HepG2 (cell line): ENCODE measurements around the gene ITIH1. TPM values are rescaled to one million over a fixed set of nuclear protein-coding genes. Genes with fewer than 3 reads are reported as not detected.
A peak's percentile ranks its signal among the peaks of the same experiment; 100 is the strongest.

Experiments used
- RORA ChIP-seq: sonication (generic); formaldehyde crosslinking; IDR thresholded peaks from 2 replicates; pipeline ENCODE4 v1.5.0; 2020; ENCODE audit warnings: mild to moderate bottlenecking, missing genetic modification reagents, moderate library complexity
- ZNF354B ChIP-seq: sonication (generic); formaldehyde crosslinking; IDR thresholded peaks from 2 replicates; pipeline ENCODE4 v1.8.0; 2022; ENCODE audit warnings: mild to moderate bottlenecking, missing genetic modification reagents
- polyA plus RNA-seq, 8 experiments: library from polyadenylated mRNA; depleted of rRNA in 3 of 8; stranded (reverse) in 7 of 8; unstranded in 1 of 8; fragments of >200 nt; fragmentation: Illumina TruSeq in 4 of 8; extraction: Trizol in 4 of 8; gene quantifications; 2 replicates each; pipeline versions ENCODE4 v1.2.1 to v1.2.3, GENCODE V29; 2011 to 2016; ENCODE audit warnings: low read depth in 4 of 8, missing spikeins in 1 of 8, mixed read lengths in 1 of 8; ENCODE audit not compliant: insufficient read depth in 1 of 8
- total RNA-seq, 5 experiments: library from RNA; depleted of rRNA; stranded (reverse); fragments of >200 nt; fragmentation: Illumina TruSeq; extraction: Trizol; gene quantifications; 2 replicates each; pipeline ENCODE4 v1.2.3, GENCODE V29; 2016; ENCODE audit warnings: low read depth in 1 of 5
- TF ChIP-seq, protein P1 (sequence below): sonication (generic); formaldehyde crosslinking; IDR thresholded peaks from 2 replicates; pipeline ENCODE4 v1.5.1; 2020; ENCODE audit warnings: mild to moderate bottlenecking, missing genetic modification reagents, borderline replicate concordance
- TF ChIP-seq, protein P2 (sequence below): sonication (generic); formaldehyde crosslinking; conservative IDR thresholded peaks from 2 replicates; pipeline ENCODE4 v1.4.0; 2020; ENCODE audit warnings: mild to moderate bottlenecking, missing genetic modification reagents, moderate library complexity
- TF ChIP-seq, protein P3 (sequence below), 2 experiments: fragments of 450-650 bp in 1 of 2; sonication (generic) in 1 of 2; formaldehyde crosslinking in 1 of 2; IDR thresholded peaks; 2 replicates each; pipeline versions ENCODE4 v1.6.1 to v1.8.0; 2016 to 2022; ENCODE audit warnings: antibody characterized with exemption in 1 of 2, mild to moderate bottlenecking in 1 of 2, missing genetic modification reagents in 1 of 2

Gene ITIH1
- total and polyA plus RNA-seq, 2 of the 13 experiments (the other 11 are each of a cell fraction or from before 2014, with no cell fraction given): 12.3 to 19.6 TPM

DNA sequence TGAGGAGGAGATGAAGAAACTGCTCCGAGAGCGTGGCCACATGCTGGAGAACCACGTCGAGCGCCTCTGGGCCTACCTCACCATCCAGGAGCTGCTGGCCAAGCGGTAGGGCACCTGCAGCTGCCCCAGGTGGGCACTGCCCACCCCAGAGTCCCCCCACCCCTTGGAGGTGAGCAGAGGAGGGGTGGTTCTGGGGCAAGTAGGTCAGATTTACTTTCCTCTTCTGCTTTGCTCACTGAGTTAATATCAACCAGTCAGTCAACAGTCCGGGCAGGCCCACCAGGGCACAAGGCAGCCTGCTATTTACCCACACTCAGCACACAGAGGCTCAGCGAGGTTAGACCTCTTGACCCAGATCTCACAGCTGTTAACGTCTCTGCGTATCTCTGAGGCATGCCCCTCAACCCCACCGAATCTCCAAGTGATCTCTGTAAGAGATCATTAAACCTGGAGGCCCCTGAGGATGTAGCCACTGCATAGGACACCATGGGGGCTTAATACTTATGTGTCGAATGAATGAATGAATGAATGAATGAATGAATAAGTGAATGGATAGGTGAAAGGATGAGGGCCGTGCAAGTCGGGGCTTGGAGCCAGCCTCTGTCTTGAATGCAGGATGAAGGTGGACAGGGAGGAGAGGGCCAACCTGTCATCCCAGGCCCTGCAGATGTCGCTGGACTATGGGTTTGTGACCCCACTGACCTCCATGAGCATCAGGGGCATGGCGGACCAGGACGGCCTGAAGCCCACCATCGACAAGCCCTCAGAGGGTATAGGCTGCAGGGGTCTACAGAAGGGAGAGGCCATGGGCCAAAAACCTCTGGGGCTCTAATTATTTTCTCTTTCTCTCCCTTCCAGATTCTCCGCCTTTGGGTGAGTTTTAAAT, 9.2 kb downstream of the ITIH1 start (continued):
- TF ChIP-seq, protein P1, sequence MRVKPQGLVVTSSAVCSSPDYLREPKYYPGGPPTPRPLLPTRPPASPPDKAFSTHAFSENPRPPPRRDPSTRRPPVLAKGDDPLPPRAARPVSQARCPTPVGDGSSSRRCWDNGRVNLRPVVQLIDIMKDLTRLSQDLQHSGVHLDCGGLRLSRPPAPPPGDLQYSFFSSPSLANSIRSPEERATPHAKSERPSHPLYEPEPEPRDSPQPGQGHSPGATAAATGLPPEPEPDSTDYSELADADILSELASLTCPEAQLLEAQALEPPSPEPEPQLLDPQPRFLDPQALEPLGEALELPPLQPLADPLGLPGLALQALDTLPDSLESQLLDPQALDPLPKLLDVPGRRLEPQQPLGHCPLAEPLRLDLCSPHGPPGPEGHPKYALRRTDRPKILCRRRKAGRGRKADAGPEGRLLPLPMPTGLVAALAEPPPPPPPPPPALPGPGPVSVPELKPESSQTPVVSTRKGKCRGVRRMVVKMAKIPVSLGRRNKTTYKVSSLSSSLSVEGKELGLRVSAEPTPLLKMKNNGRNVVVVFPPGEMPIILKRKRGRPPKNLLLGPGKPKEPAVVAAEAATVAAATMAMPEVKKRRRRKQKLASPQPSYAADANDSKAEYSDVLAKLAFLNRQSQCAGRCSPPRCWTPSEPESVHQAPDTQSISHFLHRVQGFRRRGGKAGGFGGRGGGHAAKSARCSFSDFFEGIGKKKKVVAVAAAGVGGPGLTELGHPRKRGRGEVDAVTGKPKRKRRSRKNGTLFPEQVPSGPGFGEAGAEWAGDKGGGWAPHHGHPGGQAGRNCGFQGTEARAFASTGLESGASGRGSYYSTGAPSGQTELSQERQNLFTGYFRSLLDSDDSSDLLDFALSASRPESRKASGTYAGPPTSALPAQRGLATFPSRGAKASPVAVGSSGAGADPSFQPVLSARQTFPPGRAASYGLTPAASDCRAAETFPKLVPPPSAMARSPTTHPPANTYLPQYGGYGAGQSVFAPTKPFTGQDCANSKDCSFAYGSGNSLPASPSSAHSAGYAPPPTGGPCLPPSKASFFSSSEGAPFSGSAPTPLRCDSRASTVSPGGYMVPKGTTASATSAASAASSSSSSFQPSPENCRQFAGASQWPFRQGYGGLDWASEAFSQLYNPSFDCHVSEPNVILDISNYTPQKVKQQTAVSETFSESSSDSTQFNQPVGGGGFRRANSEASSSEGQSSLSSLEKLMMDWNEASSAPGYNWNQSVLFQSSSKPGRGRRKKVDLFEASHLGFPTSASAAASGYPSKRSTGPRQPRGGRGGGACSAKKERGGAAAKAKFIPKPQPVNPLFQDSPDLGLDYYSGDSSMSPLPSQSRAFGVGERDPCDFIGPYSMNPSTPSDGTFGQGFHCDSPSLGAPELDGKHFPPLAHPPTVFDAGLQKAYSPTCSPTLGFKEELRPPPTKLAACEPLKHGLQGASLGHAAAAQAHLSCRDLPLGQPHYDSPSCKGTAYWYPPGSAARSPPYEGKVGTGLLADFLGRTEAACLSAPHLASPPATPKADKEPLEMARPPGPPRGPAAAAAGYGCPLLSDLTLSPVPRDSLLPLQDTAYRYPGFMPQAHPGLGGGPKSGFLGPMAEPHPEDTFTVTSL: no peak; the same call in 1 of the 2 replicates
- TF ChIP-seq, protein P2, sequence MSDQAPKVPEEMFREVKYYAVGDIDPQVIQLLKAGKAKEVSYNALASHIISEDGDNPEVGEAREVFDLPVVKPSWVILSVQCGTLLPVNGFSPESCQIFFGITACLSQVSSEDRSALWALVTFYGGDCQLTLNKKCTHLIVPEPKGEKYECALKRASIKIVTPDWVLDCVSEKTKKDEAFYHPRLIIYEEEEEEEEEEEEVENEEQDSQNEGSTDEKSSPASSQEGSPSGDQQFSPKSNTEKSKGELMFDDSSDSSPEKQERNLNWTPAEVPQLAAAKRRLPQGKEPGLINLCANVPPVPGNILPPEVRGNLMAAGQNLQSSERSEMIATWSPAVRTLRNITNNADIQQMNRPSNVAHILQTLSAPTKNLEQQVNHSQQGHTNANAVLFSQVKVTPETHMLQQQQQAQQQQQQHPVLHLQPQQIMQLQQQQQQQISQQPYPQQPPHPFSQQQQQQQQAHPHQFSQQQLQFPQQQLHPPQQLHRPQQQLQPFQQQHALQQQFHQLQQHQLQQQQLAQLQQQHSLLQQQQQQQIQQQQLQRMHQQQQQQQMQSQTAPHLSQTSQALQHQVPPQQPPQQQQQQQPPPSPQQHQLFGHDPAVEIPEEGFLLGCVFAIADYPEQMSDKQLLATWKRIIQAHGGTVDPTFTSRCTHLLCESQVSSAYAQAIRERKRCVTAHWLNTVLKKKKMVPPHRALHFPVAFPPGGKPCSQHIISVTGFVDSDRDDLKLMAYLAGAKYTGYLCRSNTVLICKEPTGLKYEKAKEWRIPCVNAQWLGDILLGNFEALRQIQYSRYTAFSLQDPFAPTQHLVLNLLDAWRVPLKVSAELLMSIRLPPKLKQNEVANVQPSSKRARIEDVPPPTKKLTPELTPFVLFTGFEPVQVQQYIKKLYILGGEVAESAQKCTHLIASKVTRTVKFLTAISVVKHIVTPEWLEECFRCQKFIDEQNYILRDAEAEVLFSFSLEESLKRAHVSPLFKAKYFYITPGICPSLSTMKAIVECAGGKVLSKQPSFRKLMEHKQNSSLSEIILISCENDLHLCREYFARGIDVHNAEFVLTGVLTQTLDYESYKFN (CRISPR knock-in tag): peak; percentile 94
- TF ChIP-seq RORA (no peak), ZNF354B (CRISPR knock-in tag) (no peak)
- TF ChIP-seq, protein P3, sequence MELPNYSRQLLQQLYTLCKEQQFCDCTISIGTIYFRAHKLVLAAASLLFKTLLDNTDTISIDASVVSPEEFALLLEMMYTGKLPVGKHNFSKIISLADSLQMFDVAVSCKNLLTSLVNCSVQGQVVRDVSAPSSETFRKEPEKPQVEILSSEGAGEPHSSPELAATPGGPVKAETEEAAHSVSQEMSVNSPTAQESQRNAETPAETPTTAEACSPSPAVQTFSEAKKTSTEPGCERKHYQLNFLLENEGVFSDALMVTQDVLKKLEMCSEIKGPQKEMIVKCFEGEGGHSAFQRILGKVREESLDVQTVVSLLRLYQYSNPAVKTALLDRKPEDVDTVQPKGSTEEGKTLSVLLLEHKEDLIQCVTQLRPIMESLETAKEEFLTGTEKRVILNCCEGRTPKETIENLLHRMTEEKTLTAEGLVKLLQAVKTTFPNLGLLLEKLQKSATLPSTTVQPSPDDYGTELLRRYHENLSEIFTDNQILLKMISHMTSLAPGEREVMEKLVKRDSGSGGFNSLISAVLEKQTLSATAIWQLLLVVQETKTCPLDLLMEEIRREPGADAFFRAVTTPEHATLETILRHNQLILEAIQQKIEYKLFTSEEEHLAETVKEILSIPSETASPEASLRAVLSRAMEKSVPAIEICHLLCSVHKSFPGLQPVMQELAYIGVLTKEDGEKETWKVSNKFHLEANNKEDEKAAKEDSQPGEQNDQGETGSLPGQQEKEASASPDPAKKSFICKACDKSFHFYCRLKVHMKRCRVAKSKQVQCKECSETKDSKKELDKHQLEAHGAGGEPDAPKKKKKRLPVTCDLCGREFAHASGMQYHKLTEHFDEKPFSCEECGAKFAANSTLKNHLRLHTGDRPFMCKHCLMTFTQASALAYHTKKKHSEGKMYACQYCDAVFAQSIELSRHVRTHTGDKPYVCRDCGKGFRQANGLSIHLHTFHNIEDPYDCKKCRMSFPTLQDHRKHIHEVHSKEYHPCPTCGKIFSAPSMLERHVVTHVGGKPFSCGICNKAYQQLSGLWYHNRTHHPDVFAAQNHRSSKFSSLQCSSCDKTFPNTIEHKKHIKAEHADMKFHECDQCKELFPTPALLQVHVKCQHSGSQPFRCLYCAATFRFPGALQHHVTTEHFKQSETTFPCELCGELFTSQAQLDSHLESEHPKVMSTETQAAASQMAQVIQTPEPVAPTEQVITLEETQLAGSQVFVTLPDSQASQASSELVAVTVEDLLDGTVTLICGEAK (IDR thresholded peaks at IDR 0.05): no peak
- TF ChIP-seq, protein P3 (CRISPR knock-in tag; IDR thresholded peaks at IDR 0.05): no peak; the same call in 1 of the 2 replicates
